HEK293T (cell line): ENCODE data around the gene ARMC3.
A peak's percentile ranks its signal among the peaks of the same experiment; 100 is the strongest.
"Not testable (repeated sequence)": the region's sequence is repeated elsewhere in the genome, so short reads cannot be mapped to it uniquely, and the experiment has no call there.

Experiments used
- CTCF ChIA-PET: fragments of 350-600 bp; formaldehyde crosslinking; extraction: SDS; loops from one replicate; lab custom pipeline; 2021; ENCODE audit warnings: antibody characterized with exemption, inconsistent platforms; lab: Yijun Ruan, JAX
- POLR2A ChIA-PET: fragments of 350-600 bp; formaldehyde crosslinking; extraction: SDS; loops from one replicate; lab custom pipeline; 2020; ENCODE audit warnings: antibody characterized with exemption, inconsistent platforms; lab: Yijun Ruan, JAX
- DNase-seq: peaks from one replicate; pipeline ENCODE4 v3.0.0; 2012; ENCODE audit warnings: mixed read lengths; ENCODE audit errors: extremely low spot score
- ARNT ChIP-seq: fragments of 450-650 bp; IDR thresholded peaks from 2 replicates; pipeline ENCODE4 v1.6.1; 2017; ENCODE audit warnings: mild to moderate bottlenecking
- BHLHE40 ChIP-seq: fragments of 450-650 bp; IDR thresholded peaks from 2 replicates; pipeline ENCODE4 v1.6.1; 2016; ENCODE audit warnings: mild to moderate bottlenecking, moderate library complexity, borderline replicate concordance
- CTBP1 ChIP-seq: fragments of 450-650 bp; IDR thresholded peaks from 2 replicates; pipeline ENCODE4 v1.6.1; 2016; ENCODE audit warnings: borderline replicate concordance
- ELF4 ChIP-seq: fragments of 450-650 bp; IDR thresholded peaks from 2 replicates; pipeline ENCODE4 v1.6.1; 2017; ENCODE audit warnings: antibody characterized with exemption
- FOXA1 ChIP-seq: fragments of 450-650 bp; IDR thresholded peaks from 2 replicates; pipeline ENCODE4 v1.6.1; 2016; ENCODE audit warnings: mild to moderate bottlenecking
- FOXK2 ChIP-seq: fragments of 450-650 bp; IDR thresholded peaks from 2 replicates; pipeline ENCODE4 v1.6.1; 2016; ENCODE audit warnings: mild to moderate bottlenecking
- FOXM1 ChIP-seq: fragments of 450-650 bp; IDR thresholded peaks from 2 replicates; pipeline ENCODE4 v1.6.1; 2017; ENCODE audit warnings: mild to moderate bottlenecking, borderline replicate concordance
- HDGF ChIP-seq: fragments of 450-650 bp; IDR thresholded peaks from 2 replicates; pipeline ENCODE4 v1.6.1; 2017; ENCODE audit warnings: antibody characterized with exemption, borderline replicate concordance
- L3MBTL2 ChIP-seq: fragments of 450-650 bp; conservative IDR thresholded peaks from 2 replicates; pipeline ENCODE4 v1.6.1; 2016; ENCODE audit warnings: mild to moderate bottlenecking
- LEF1 ChIP-seq: fragments of 450-650 bp; IDR thresholded peaks from 2 replicates; pipeline ENCODE4 v1.6.1; 2017; ENCODE audit warnings: mild to moderate bottlenecking, borderline replicate concordance
- NFRKB ChIP-seq: fragments of 450-650 bp; IDR thresholded peaks from 2 replicates; pipeline ENCODE4 v1.6.1; 2016; ENCODE audit warnings: mild to moderate bottlenecking, moderate library complexity
- PKNOX1 ChIP-seq: fragments of 450-650 bp; IDR thresholded peaks from 2 replicates; pipeline ENCODE4 v1.6.1; 2016
- SP1 ChIP-seq: fragments of 450-650 bp; IDR thresholded peaks from 2 replicates; pipeline ENCODE4 v1.6.1; 2017
- SUZ12 ChIP-seq: fragments of 450-650 bp; IDR thresholded peaks from 2 replicates; pipeline ENCODE4 v1.6.1; 2016; ENCODE audit warnings: mild to moderate bottlenecking
- TARDBP ChIP-seq: fragments of 450-650 bp; IDR thresholded peaks from 2 replicates; pipeline ENCODE4 v1.6.1; 2016
- ZNF384 ChIP-seq: fragments of 450-650 bp; IDR thresholded peaks from 2 replicates; pipeline ENCODE4 v1.6.1; 2016

Gene ARMC3

GRCh38 chr10:22912763-22913384 lies 15.0 kb upstream of the ARMC3 start:
- TF ChIP-seq PKNOX1 (no peak), HDGF (no peak), TARDBP (no peak), CTBP1 (no peak), SP1 (no peak), FOXA1 (no peak), LEF1 (no peak), ARNT (no peak), ELF4 (no peak), NFRKB (no peak), L3MBTL2 (no peak), FOXM1 (no peak)
- ChIA-PET POLR2A (interaction anchor here (1.5 kb wide), 1 partner anchor 597 kb away, joined by 3 read pairs; the partner anchor contains the start of gene COMMD3), CTCF (no interaction called here)
- no peak for DNase-seq

GRCh38 chr10:22913474-22914092 lies 14.3 kb upstream of the ARMC3 start:
- ChIA-PET CTCF (no interaction called here), POLR2A (interaction anchor here (1.5 kb wide), 1 partner anchor 597 kb away, joined by 3 read pairs; the partner anchor contains the start of gene COMMD3)
- DNase-seq: no peak
- TF ChIP-seq ARNT: no peak
- TF ChIP-seq ELF4: no peak
- TF ChIP-seq FOXA1: no peak
- TF ChIP-seq NFRKB: no peak
- TF ChIP-seq FOXK2: no peak
- no peak for TF ChIP-seq LEF1
- TF ChIP-seq FOXM1: no peak
- TF ChIP-seq SUZ12: no peak
- TF ChIP-seq TARDBP: no peak
- no peak for TF ChIP-seq BHLHE40

GRCh38 chr10:22915314-22915713 lies 12.5 kb upstream of the ARMC3 start:
- ChIA-PET POLR2A (no interaction called here), CTCF (no interaction called here)
- DNase-seq: no peak
- TF ChIP-seq CTBP1: peak; percentile 93
- peak; percentile 57 for TF ChIP-seq BHLHE40
- peak; percentile 93 for TF ChIP-seq PKNOX1
- no peak for TF ChIP-seq FOXA1
- TF ChIP-seq ELF4: no peak
- no peak for TF ChIP-seq FOXM1
- TF ChIP-seq SUZ12: no peak
- TF ChIP-seq ZNF384: peak; percentile 79
- TF ChIP-seq TARDBP: no peak
- TF ChIP-seq HDGF: no peak

GRCh38 chr10:22925088-22925487 lies 2.8 kb upstream of the ARMC3 start:
- CTCF ChIA-PET: no interaction called here
- no peak for DNase-seq
- no peak for TF ChIP-seq SUZ12
- no peak for TF ChIP-seq ARNT
- no peak for TF ChIP-seq FOXM1
- TF ChIP-seq SP1: no peak
- no peak for TF ChIP-seq TARDBP
- TF ChIP-seq ZNF384: no peak
- no peak for TF ChIP-seq HDGF
- no peak for TF ChIP-seq ELF4
- no peak for TF ChIP-seq PKNOX1
- no peak for TF ChIP-seq L3MBTL2
- TF ChIP-seq CTBP1: no peak
- TF ChIP-seq NFRKB: no peak
- TF ChIP-seq FOXA1: no peak
- no peak for TF ChIP-seq FOXK2
- no peak for TF ChIP-seq LEF1
- TF ChIP-seq BHLHE40: no peak
- POLR2A ChIA-PET: no interaction called here

- ChIA-PET POLR2A (interaction anchor here (0.6 kb wide), 1 partner anchor 45 kb away, joined by 3 read pairs; no protein-coding TSS in a partner anchor), CTCF (no interaction called here)
- TF ChIP-seq CTBP1 (no peak), ZNF384 (no peak), LEF1 (no peak), FOXM1 (no peak), L3MBTL2 (no peak), ARNT (no peak), SUZ12 (no peak), TARDBP (no peak), BHLHE40 (no peak), SP1 (no peak), HDGF (no peak), NFRKB (no peak), PKNOX1 (no peak), FOXA1 (no peak), ELF4 (no peak)
- no peak for DNase-seq
Observed at GRCh38 chr10:22927166-22927565, 687 bp upstream of the ARMC3 start.

- POLR2A ChIA-PET, CTCF ChIA-PET: not testable (repeated sequence)
Observed at GRCh38 chr10:22929053-22929452, 1.2 kb downstream of the ARMC3 start.

More at GRCh38 chr10:22929053-22929452, 1.2 kb downstream of the ARMC3 start:
- not testable (repeated sequence) for DNase-seq
